GM19025 (cell line): ENCODE data around the gene ZDHHC14.

Experiments used
- ATAC-seq: cut with Tn5 transposase; IDR thresholded peaks from one replicate; pipeline ENCODE4 v1.9.1; 2021; ENCODE audit warnings: mild to moderate bottlenecking, low read depth, moderate library complexity; ENCODE audit not compliant: unreplicated experiment

Gene ZDHHC14

DNA sequence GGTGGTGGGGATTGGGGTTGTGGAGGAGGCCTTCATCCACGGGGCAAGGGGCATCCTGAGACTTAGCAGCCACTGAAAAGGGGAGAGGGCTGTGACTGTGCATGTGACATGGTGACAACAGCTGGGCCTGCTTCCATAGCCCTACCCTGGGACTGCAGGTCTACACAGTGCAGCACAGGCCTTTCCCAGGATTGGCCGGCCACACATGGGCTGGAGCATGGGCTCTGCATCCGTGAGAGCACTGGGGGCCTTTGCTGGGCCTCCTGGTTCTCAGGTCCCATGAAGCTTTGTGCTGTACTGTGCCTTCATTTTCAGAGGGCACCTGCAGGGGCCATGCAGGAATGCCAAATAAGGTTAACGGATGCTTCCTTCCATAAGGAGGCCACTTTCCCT lies 56.0 kb downstream of the ZDHHC14 start:
- ATAC-seq: no peak

DNA sequence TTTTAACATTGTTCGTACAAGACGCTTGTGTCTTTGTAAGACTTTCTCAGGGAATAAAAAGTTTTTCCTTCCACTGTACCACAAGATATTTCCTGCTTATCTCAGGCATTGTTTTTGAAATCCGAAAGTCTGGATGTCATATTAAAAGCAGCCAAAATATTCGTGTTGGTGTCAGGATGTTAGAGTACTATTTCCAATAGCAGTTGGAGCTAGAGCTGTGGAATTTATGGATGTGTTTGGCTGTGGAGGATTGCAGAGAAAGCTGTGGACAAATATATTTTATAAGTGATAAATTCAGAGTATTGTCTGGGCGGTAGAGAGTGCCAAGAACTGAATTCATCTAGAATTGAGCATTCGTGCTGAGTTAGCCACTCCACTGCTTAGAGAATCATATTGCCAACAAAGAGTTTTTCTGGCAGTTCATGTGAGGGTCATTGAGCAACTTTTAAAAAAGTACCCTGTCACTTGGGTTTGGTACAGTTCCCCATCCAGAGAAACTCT lies 57.7 kb downstream of the ZDHHC14 start:
- no peak for ATAC-seq

DNA sequence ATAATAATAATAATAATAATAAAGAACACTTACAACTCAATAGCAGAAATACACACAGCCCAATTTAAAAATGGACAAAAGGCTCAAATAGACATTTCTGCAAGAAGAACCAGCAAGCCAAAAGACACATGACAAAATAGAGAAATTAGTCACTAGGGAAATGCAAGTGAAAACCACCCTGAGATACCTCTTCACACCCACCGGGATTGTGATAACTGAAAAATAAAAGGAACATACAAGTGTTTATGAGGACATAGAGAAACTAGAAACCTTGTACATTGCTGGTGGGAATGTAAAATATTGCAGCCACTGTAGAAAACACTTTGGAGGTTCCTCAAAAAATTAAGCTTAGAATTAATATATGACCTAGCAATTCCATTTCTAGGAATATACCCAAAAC lies 59.2 kb downstream of the ZDHHC14 start:
- no peak for ATAC-seq

DNA sequence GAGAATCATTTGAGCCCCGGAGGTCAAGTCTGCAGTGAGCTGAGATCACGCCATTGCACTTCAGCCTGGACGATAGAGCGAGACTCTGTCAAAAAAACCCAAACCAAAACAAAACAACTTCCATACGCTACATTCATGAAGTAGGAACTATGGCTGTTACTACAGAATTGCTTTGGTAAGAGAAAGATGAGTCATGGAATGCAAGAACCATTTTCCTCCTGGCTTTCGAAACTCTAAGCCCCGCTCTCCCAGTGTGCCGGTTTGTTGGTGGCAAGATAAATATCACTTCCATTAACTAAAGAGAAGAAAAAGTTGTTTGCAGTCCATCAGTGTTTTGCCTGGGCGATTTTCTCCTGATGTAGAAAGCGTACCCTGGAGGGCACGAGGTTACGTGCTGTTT lies 61.3 kb downstream of the ZDHHC14 start:
- ATAC-seq: no peak

DNA sequence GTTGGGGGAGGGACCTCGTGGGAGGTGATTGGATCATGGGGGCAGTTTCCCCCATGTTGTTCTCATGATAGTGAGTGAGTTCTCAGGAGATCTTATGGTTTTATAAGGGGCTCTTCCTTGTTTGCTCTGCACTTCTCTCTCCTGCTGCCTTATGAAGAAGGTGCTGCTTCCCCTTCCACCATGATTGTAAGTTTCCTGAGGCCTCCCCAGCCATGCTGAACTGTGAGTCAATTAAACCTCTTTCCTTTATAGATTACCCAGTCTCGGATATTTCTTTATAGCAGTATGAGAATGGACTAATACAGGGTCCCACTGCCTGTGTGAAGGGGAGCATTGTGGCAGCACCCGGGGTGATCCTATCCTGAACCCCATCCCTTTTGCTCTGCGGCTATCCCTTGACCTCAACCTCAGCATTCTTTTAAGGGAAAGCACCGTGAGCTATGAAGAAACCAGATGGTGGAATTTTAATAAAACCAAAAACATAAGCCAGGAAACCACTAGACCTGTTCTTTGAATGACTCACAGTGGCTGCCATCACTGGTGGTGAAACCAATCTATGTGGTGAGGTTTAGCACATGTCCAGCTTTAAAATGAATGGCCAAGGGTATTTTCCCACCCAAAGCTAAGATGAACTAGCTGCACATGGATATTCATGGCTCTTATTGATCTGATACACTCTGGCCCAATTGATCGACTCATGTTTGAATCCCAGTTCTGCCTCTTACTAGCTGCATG lies 62.2 kb downstream of the ZDHHC14 start:
- ATAC-seq: peak; percentile 94

DNA sequence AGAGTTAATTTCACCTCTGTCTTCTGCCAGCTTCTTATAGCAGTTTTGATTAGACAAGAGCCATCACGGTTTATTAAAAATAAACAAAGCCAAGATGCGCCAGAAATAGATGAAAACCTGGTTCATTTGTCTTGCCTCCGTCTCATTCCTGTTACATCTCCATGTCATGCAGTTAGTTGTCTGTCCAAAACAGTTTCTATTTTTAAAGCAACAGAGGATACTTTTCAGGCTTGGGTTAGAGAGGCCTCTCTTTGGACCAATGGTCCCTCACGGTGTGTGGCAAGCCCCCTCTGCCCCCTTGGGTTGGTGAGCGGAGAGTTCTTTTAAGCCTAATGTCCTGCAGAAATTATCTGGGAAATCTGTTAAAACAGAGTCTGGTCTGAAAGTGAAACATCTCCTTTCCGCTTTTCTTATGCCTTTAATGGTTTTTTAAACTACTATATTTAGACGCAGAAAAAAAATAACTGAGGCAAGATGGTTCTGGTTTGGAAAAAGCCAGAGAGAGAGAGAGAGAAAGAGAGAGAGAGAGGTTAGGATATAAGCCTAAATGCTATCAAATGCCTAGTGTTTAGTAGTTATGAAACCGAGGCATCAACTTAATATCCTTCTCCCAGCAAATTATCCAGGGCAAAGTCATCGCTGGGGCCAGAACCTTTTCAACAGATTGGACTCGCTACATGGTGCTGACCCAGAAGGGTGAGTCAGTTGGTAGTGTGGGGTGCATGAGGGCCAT lies 64.5 kb downstream of the ZDHHC14 start:
- ATAC-seq: no peak

DNA sequence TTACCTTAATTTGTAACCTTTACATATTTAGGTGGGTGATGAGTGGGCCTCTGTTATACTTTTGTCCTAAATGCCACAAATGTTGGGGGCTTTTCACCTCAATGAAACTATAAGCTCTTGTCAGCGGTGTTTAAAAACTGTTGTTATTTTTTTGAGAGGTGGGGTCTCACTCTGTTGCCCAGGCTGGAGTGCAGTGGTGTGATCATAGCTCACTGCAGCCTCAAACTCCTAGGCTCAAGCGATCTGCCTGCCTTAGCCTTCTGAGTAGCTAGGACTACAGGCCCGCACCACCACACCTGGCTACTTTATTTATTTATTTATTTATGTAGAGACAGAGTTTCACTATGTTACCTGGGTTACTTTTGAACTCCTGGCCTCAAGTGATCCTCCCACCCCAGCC lies 66.7 kb downstream of the ZDHHC14 start:
- no peak for ATAC-seq

DNA sequence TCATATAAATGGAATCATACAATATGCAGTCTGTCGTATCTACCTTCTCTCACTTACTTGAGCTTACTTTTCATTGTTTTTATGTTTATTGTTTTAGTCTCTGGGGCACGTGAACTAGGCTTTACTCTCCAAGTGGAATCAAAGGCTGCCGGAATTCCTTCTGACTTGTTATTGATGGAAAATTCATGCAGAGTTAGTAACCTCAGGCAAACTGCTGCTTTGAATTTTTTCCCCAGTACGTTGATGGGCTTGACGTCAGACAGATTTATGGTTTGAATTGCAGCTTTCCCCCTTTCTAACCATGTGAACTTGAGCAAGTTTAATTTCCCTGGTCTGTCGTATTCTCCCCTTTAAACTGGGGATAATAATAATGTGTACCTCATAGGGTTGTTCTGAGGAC lies 68.6 kb downstream of the ZDHHC14 start:
- ATAC-seq: no peak

DNA sequence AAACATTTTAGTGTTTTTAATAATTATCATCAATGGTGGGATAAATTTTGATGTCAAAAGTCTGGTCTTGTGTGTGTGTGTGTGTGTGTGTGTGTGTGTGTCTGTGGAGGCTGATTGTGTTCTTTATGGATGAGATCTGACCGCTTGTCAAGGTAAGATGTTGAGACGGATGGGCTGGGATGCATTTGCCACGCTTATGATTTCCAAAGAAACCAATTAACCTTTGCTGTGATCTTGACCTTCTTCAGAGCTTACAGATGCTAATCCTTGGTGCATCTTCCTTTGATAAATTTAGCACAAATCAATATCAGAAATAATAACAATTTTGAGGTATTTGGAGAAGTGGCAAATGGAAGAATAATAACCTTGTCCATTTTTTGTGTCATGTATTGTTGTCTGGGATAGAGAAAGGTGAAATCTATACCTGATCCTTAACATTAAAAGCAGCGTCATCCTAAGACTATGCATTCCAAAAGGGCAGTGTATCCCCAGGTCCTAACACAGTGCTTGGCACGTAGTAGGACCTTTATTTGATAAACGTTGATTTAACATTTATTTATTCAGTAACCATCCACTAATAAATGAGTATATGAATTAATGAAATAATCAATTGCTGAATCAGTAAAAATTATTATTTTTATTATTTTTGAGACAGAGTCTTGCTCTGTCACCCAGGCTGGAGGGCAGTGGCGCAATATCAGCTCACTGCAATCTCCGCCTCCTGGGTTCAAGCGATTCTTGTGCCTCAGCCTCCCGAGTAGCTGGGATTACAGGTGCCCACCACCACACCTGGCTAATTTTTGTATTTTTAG lies 70.1 kb downstream of the ZDHHC14 start:
- ATAC-seq: no peak

DNA sequence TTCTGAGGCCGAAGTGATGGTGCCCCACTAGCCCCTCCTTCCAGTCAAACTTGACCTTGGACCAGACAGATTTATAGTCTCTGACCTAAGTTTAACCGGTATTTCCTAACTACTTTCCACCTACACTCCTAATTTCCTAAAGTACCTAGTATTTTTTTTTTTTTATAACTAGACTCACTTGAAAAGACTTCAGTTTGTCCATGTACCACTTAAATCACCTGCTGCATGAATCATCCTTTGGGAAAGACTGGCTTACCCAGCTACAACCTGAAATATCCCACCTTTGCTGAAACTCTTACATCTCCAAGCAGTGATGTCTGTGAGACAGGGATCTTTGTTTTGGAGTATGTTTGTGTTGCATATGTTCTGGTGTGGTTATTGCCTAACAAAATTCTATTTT lies 71.1 kb downstream of the ZDHHC14 start:
- no peak for ATAC-seq

DNA sequence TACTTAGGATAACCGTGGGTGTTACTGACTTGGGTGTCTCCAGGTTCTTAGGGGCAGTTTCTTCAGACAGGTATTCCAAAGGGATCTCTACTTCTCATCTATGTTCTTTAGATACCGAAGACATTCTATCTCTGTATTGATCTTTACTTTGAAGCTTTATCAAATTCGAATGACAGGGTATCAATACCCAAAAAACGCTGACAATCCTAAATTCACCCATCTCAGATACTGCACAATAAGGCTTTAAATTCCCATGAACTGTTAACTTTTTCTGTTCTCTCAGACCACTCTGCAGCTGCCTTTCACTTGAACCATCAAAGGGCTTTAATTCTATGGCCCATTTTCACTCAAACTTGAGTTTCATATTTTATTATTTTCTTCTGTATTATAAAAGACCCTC lies 72.1 kb downstream of the ZDHHC14 start:
- ATAC-seq: no peak

DNA sequence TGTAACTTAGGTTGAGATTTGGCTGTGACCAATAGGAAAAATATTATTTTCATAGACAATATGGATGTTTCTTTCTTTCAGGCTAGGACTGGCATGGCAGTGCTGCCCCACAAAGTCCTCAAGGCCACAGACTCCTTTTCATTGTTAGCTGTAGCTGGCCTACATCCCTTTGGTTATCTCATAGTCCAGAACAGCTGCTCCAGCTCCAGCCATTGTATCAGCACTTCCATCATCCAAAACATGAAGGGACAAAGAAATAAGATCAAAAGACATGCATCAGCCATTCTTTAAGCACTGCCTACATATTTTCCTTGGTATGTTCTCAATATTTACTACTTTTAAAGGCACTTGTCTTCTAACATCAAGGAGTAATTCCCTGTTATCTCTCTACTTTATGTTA lies 73.0 kb downstream of the ZDHHC14 start:
- ATAC-seq: no peak

DNA sequence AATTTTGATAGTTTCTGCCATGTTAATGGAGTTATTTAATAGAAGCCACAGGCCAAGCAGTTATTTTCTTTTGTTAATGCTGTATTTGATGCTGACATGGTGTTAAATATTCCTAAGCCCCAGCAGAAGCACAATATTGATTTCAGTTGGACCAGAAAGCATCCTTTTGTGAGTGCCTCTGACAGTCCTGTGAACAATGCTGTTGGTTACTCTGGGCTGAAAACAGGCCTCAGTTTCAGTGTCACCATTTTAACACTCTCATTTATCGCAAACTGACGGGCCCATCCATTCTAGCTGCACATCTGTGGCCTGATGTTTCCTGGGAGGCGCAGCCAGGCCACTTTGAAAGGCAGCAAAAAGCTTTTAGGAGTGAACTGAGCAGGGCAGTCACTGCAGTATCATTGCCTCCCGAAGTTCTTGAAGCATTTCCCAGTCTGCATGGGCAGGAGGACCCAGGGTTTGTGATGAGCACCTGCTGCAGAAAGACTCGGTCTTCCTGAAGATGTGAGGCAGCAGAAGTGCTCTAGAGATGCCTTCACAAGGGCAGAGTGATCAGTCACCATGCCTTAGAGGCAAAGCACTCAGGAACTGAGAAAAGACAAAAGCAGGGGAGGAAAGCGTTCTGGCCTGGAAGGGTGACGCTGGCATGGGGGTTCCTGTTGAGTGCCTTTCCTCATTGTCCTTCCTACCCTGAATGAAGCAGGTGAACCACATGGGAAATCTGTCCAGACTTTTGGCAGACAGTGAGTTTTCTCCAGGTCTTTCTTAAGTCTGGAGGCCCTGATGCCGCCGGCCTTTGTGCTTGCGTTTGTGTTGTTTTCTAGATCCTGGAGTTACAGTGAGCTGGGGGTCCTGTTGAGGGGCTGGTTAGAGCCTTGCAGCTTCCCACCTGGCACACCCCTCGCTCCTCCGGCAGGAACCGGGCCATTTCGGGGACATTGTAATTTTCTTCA lies 74.0 kb downstream of the ZDHHC14 start:
- no peak for ATAC-seq

DNA sequence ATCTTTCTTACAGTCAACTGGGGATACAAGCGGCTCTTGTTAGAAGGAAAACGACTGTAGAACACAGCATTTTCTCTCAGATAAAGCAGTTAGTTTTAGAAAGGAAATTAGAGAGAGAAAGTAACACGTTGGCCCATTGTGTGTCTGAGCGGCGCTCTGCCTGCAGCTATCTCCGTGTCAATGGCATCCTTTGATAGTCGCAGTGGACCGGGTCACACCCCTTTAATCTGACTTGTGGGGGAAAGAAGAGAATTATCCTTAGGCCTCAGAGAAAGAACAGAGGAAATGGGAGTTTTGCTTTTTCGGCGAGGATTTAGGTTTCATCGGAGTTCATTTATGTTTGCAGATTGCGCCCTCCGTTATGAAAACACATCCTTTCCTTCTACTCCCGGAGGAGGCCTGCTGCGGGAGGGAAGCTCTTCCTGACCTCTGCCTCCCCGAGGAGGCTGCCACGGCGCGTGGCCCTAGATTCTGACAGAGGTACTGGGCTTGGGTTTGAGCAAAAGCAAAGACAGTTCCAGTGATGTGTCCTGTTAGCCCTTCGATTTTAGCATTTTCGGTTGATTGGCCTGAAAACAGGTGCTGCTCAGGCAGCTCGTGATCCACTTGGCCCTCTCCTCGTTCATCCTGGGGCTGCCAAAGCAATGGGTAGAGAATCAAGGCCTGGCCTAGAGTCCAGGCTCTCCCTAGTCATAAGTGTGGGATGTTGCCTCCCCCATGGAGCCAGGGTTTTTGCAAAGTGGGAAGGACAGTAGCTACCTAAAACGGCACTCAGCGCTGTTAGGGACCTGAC lies 74.9 kb downstream of the ZDHHC14 start:
- no peak for ATAC-seq

DNA sequence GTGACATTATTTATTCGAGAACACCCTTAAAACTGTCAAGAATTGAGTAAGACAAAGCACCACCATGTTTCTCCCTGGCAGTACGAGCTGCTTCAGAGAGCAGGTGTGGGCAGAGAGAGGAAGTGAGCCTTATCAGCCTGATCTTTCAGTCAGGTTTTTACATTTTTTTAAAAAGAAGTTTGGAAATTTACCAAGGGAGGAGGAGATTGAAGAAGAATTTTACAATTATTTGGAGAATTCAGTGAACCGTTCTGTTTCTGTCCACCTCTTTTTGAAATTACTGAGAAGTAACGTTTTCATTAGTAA lies 75.5 kb downstream of the ZDHHC14 start:
- ATAC-seq: peak; percentile 39

DNA sequence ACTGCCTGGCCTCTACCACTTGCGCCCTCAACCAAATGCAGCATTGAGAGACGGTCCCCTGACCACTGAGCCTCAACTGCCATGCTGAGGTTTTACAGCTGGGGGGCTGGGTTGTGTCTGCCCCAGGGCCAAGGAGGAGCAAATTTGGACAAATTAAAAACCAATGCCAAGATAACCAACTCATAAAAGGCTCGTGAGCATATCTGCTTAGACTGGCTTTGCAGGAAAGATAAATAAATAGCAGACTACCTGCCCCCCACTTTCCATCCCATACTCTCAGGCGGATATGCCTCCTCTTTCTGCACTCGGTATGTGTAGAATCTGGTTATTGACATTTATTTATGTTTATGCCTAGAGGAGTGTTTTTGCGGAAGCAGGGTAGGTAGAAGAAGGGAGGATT lies 76.8 kb downstream of the ZDHHC14 start:
- no peak for ATAC-seq

DNA sequence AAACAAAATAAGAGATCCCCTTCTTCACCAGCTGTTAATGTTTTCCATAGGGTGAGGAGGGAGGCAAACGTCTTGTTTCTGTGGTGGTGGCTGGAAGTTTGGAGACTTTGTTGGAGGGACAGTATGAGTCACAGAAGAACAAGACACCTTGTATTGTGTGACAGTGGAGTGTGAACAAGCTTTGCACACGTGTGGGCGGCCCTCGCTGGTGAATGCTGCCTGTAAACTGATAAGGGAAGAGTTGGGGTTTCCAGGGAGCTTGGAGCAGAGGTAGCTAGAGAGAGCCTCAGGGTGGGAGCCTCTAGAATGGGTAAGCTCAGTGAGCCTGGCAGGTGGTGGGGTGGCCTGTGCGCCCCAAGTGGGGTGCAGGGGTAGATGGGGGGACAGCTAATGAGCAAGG lies 78.3 kb downstream of the ZDHHC14 start:
- no peak for ATAC-seq

DNA sequence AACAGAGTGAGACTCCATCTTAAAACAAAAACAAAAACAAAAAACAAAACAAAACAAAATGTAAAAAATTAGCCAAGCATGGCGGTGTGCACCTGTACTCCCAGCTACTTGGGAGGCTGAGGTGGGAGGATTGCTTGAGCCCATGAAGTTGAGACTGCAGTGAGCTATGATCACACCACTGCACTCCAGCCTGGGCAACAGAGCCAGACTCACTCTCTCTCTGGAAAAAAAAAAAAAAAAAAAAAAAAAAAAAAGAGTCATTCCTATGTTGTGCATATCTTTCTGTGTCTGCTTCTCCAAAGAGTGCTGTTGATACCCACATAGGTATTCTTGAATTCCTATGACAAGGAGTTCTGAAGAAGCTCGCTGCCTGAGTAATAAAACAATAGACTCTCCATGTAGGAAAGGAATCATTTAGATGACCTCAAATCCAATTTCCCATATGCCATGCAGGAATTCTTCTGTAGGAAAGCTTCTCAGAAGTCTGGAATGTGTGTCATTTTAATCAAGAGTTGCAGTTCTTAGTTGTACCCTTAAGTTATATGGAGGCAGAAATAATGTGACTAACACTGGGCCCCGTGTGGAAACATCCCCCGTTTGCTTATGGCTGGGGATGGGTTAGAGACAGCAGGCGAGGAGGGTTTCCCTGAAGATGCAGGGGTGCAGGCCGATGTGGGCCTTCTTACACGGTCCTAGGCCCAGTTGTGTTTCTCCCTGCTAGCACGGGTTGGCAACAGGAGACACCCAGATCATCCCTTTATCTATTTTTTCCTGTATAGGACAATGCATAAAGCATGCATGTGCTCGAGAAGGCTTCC lies 79.4 kb downstream of the ZDHHC14 start:
- ATAC-seq: peak; percentile 3
